RWPE2 (cell line): ENCODE measurements around the gene OTOA.
"Not testable (repeated sequence)": the region's sequence is repeated elsewhere in the genome, so short reads cannot be mapped to it uniquely, and the experiment has no call there.

ENCODE experiments used
- ATAC-seq: fragments of 200-7000 bp; cut with Tn5 transposase; 3 replicates; pipeline ENCODE4 v1.9.1; 2021; ENCODE audit warnings: low read depth
- DNase-seq: peaks from one replicate; pipeline ENCODE4 v3.0.0-alpha.2; 2020; ENCODE audit warnings: low spot score
- H3K27ac ChIP-seq: fragments of 450-650 bp; 2 replicates; pipeline ENCODE4 v1.5.1; 2017; ENCODE audit warnings: mild to moderate bottlenecking; ENCODE audit not compliant: poor library complexity, severe bottlenecking
- H3K27me3 ChIP-seq: fragments of 250-450 bp; sonication (Bioruptor Pico); 2 replicates; pipeline ENCODE4 v1.5.1; 2021; ENCODE audit warnings: mild to moderate bottlenecking, moderate library complexity; ENCODE audit not compliant: insufficient read depth, poor library complexity, severe bottlenecking
- H3K36me3 ChIP-seq: fragments of 250-450 bp; sonication (Bioruptor Pico); 2 replicates; pipeline ENCODE4 v1.5.1; 2020; ENCODE audit warnings: low read depth, mild to moderate bottlenecking, moderate library complexity
- H3K4me1 ChIP-seq: fragments of 250-450 bp; sonication (Bioruptor Pico); 2 replicates; pipeline ENCODE4 v1.5.1; 2021; ENCODE audit warnings: mild to moderate bottlenecking, moderate library complexity; ENCODE audit not compliant: insufficient read depth, poor library complexity, severe bottlenecking
- H3K4me3 ChIP-seq: fragments of 250-450 bp; sonication (Bioruptor Pico); 2 replicates; pipeline ENCODE4 v1.5.1; 2021; ENCODE audit warnings: mild to moderate bottlenecking, moderate library complexity; ENCODE audit not compliant: severe bottlenecking
- H3K9me3 ChIP-seq: fragments of 250-450 bp; sonication (Bioruptor Pico); 2 replicates; pipeline ENCODE4 v1.5.1; 2021; ENCODE audit warnings: mild to moderate bottlenecking, moderate library complexity; ENCODE audit not compliant: severe bottlenecking
- TF ChIP-seq, protein P1 (sequence below): fragments of 450-650 bp; IDR thresholded peaks from one replicate; pipeline ENCODE4 v1.5.1; 2017; ENCODE audit warnings: mild to moderate bottlenecking, moderate library complexity; ENCODE audit not compliant: poor library complexity, severe bottlenecking

Gene OTOA

DNA sequence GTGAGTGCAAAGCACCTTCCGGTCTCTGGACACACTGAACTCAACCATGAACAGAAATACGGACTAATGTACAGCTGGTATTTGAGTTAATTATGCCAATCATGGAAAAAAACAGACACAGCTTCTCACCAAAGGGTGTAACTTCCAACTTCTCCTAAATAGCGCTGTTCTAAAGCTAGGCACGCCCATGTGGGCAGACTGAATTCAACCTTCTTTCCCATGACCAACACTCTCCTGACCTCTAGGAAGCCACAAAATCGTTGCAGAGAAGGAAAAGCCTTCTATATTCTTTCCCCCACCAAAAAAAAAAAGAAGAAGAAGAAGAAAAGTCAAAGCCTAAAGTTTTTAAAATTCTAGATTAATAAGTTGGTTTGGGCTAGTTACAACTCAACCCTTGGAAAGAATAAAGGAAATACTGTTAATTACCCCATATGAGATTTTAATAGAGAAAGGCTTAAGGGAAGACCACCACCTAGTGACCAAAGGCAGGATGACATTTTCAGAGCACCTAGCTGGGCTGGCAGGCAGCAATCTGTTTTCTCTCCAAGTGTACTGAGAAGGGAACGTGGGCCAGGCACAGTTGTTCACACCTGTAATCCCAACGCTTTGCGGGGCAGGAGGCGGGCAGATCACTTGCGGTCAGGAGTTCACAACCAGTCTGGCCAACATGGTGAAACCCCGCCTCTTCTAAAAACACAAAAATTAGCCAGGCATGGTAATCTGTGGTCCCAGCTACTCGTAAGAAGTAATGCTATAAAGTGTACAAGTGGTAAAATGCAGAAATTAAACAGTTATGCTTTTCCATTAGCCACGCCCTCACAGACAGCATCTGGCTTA, 138.0 kb downstream of the OTOA start:
- not testable (repeated sequence) for H3K27me3 ChIP-seq, H3K9me3 ChIP-seq, H3K36me3 ChIP-seq, H3K27ac ChIP-seq, H3K4me3 ChIP-seq, DNase-seq, H3K4me1 ChIP-seq
- ATAC-seq: peak; percentile 83
- TF ChIP-seq, protein P1, sequence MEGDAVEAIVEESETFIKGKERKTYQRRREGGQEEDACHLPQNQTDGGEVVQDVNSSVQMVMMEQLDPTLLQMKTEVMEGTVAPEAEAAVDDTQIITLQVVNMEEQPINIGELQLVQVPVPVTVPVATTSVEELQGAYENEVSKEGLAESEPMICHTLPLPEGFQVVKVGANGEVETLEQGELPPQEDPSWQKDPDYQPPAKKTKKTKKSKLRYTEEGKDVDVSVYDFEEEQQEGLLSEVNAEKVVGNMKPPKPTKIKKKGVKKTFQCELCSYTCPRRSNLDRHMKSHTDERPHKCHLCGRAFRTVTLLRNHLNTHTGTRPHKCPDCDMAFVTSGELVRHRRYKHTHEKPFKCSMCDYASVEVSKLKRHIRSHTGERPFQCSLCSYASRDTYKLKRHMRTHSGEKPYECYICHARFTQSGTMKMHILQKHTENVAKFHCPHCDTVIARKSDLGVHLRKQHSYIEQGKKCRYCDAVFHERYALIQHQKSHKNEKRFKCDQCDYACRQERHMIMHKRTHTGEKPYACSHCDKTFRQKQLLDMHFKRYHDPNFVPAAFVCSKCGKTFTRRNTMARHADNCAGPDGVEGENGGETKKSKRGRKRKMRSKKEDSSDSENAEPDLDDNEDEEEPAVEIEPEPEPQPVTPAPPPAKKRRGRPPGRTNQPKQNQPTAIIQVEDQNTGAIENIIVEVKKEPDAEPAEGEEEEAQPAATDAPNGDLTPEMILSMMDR: peak; percentile 77

DNA sequence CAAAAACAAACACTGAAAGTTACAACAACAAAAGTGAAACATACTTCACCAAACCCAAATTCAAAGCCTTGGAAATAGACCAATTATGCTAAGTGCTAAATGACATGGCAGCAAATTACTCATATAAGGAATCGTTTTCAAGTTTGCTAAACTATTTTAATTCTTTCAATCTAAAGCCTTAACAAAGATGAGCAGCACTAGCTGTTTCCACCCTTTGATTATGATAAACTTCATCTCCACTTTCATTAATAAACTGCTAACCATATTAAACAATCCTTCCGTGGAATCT, 138.6 kb downstream of the OTOA start:
- not testable (repeated sequence) for DNase-seq, H3K27ac ChIP-seq, H3K9me3 ChIP-seq, H3K36me3 ChIP-seq, H3K27me3 ChIP-seq, ATAC-seq, H3K4me3 ChIP-seq, H3K4me1 ChIP-seq
